ENCODE measurements around the gene ATCAY. TPM values are rescaled to one million over a fixed set of nuclear protein-coding genes. Genes with fewer than 3 reads are reported as not detected.

The ATCAY gene
- total RNA-seq, 1 experiment from 2014 or later, result not detected

DNA sequence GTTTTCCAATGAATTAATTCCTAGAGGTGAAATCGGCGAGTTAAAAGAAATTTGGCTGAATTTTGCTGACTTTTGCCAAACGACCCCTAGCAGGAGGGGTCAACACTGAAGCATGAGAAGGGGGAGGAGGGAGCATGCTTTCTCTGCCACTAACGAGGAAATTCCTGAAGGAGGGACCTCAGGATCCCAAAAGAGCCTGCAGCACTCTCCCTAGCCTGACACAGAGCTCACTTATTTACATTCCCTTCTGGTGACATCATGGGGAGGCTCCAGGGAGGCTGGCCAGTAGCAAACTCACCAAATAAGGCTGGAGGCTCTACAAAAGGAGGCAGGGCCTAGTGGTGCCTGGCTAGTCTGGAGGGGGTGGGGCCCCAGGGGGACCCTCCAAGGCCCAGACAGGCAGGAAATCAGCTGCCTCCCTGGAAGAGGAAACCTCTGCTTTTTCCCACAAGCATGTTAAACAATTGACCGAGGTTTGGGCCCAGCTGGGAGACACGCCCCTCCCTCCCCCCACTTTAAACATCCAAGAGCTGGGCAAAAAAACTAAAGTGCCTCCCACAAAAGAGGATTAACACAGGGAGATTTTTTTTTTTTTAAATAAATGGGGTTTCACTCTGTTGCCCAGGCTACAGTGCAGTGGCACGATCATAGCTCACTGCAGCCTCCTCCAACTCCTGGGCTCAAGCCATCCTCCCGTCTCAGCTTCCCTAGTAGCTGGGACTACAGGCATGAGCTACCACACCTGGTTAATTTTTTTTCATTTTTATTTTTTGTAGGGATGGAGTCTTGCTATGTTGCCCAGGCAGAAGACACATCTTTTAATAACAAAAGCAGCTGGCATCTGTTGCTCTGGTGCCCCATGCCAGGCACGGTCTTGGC, 88.3 kb downstream of the ATCAY start:
- Mint-ChIP-seq H3K4me3 (ENCODE audit: unreplicated experiment) (peak overlapping the region; percentile 72), H3K36me3 (ENCODE audit: insufficient read depth, unreplicated experiment) (peaks cover 70% of the 10 kb centered on the region), H3K9me3 (ENCODE audit: unreplicated experiment) (no peaks in the 10 kb centered on the region), H3K27me3 (ENCODE audit: insufficient read depth, unreplicated experiment) (no peaks in the 10 kb centered on the region), H3K4me1 (ENCODE audit: insufficient read depth, unreplicated experiment) (peaks cover 18% of the 10 kb centered on the region), H3K27ac (ENCODE audit: low read depth, unreplicated experiment) (peak overlapping the region; percentile 88)
- BruUV-seq (replicated peaks), result TSS peak; percentile 83
- intact Hi-C loops (cut with micrococcal nuclease), result loop anchor here (2.0 kb wide), 1 partner anchor 116 kb away; no protein-coding TSS in a partner anchor
- peak; percentile 96 for DNase-seq (ENCODE audit: unreplicated experiment)
- ChIA-PET CTCF (interaction anchor here (0.5 to 2.1 kb wide), 14 partner anchors 9 to 1687 kb away, joined by 3 to 14 read pairs (median 4); partner anchors contain the start of gene MRPL54), POLR2A (interaction anchor here (0.5 to 5.8 kb wide), 16 partner anchors 8 to 1113 kb away, joined by 3 to 245 read pairs (median 4); partner anchors contain the start of genes APBA3, EEF2, MRPL54 and PIAS4)
- TF ChIP-seq CTCF (IDR thresholded peaks at IDR 0.05; ENCODE audit: unreplicated experiment), result no peak

DNA sequence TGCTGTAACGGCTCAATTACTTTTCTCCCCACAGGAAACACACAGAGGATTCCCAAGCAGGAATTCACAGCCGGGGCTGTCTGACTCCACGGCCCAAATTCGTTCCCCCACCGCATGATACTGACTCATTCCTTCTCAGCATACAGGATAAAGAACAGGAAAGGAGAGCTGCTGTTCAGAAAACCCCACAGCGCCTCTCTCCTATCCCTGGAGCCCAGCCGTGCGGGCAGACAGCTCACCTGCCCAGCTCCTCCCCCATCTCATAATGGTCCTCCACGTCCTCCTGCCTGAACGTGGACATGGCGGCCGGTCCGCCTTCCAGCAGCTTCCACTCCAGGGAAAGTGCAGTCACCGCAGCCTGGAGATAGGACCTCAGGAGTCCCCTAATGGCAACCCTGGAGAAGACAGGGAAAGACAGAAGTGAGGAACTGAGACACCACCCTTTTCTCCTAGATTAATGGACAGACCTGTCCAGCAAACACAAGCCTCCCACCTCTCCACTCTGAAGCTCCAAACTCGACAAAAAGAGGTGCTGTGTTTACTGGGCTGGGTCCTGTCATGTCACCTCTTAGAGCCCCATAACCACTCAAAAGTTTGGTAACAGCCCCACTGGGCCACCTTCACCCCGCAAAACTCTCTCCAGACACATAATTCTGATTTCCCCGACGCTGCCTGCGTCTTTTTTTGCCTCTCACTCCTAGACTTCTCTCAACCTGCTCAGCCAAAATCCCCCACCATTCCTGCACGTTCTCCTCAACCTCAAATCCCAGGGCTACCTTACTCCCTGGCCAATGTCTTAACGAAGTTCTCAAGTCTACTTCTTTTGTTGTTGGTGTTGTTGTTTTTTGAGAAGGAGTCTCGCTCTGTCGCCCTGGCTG, 89.2 kb downstream of the ATCAY start:
- TF ChIP-seq CTCF (IDR thresholded peaks at IDR 0.05; ENCODE audit: unreplicated experiment), result peak; percentile 18
- POLR2A ChIA-PET, result interaction anchor here (0.7 to 5.8 kb wide), 14 partner anchors 10 to 368 kb away, joined by 3 to 245 read pairs (median 4); partner anchors contain the start of genes APBA3, EEF2, MRPL54 and PIAS4
- no peaks in the 10 kb centered on the region for H3K9me3 Mint-ChIP-seq (ENCODE audit: unreplicated experiment)
- H3K4me3 Mint-ChIP-seq (ENCODE audit: unreplicated experiment), result peak overlapping the region; percentile 72
- peak overlapping the region; percentile 88 for H3K27ac Mint-ChIP-seq (ENCODE audit: low read depth, unreplicated experiment)
- no TSS peak for BruUV-seq (replicated peaks)
- peaks cover 18% of the 10 kb centered on the region for H3K4me1 Mint-ChIP-seq (ENCODE audit: insufficient read depth, unreplicated experiment)
- no peaks in the 10 kb centered on the region for H3K27me3 Mint-ChIP-seq (ENCODE audit: insufficient read depth, unreplicated experiment)
- peak; percentile 79 for DNase-seq (ENCODE audit: unreplicated experiment)
- CTCF ChIA-PET, result interaction anchor here (0.5 to 3.9 kb wide), 11 partner anchors 9 to 1686 kb away, joined by 3 to 15 read pairs (median 4); partner anchors contain the start of genes EEF2 and MRPL54
- H3K36me3 Mint-ChIP-seq (ENCODE audit: insufficient read depth, unreplicated experiment), result peaks cover 67% of the 10 kb centered on the region
- intact Hi-C loops (cut with micrococcal nuclease), result loop anchor here (2.0 kb wide), 2 partner anchors 15 to 117 kb away; partner anchors contain the start of gene EEF2

DNA sequence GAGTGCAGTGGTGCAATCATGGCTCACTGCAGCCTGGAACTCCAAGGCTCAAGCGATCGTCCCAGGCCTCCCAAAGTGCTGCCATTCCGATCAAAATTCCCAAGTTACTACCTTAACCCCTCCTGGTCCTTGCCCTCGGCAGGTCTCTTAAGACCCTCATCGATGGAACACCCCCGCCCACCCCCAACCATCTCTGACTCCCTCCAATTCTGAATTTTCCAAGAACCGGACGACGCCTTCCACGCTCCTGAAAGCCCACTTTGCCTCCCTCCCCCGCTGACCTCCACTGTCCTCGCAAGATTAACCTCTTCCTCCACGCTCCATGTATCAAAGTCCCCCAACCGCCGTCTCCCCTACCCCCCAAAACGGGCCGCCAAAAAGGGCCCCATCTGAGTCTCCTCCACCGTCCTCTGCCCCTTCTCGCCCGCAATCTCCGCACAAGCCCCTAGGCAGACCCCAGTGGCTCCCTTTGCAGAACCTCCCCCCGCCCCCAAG, 89.9 kb downstream of the ATCAY start:
- intact Hi-C loops (cut with micrococcal nuclease), result loop anchor here (2.0 kb wide), 1 partner anchor 14 kb away; the partner anchor contains the start of gene EEF2
- POLR2A ChIA-PET, result interaction anchor here (1.0 to 5.8 kb wide), 12 partner anchors 8 to 464 kb away, joined by 3 to 245 read pairs (median 6); partner anchors contain the start of genes APBA3, EEF2 and MRPL54
- no peaks in the 10 kb centered on the region for H3K9me3 Mint-ChIP-seq (ENCODE audit: unreplicated experiment)

More for the DNA sequence above, 89.9 kb downstream of the ATCAY start:
- H3K27me3 Mint-ChIP-seq (ENCODE audit: insufficient read depth, unreplicated experiment), result no peaks in the 10 kb centered on the region
- TF ChIP-seq CTCF (IDR thresholded peaks at IDR 0.05; ENCODE audit: unreplicated experiment), result no peak
- H3K4me3 Mint-ChIP-seq (ENCODE audit: unreplicated experiment), result peak overlapping the region; percentile 72
- peaks cover 72% of the 10 kb centered on the region for H3K36me3 Mint-ChIP-seq (ENCODE audit: insufficient read depth, unreplicated experiment)
- no TSS peak for BruUV-seq (replicated peaks)
- CTCF ChIA-PET, result interaction anchor here (0.9 to 3.9 kb wide), 5 partner anchors 15 to 209 kb away, joined by 3 to 15 read pairs (median 7); partner anchors contain the start of genes APBA3, EEF2 and MRPL54
- no peak for DNase-seq (ENCODE audit: unreplicated experiment)
- peak overlapping the region; percentile 88 for H3K27ac Mint-ChIP-seq (ENCODE audit: low read depth, unreplicated experiment)
- peaks cover 18% of the 10 kb centered on the region for H3K4me1 Mint-ChIP-seq (ENCODE audit: insufficient read depth, unreplicated experiment)
